Measurements from ENCODE around the gene FOXL3.
A peak's percentile ranks its signal among the peaks of the same experiment; 100 is the strongest.

Gene FOXL3

DNA sequence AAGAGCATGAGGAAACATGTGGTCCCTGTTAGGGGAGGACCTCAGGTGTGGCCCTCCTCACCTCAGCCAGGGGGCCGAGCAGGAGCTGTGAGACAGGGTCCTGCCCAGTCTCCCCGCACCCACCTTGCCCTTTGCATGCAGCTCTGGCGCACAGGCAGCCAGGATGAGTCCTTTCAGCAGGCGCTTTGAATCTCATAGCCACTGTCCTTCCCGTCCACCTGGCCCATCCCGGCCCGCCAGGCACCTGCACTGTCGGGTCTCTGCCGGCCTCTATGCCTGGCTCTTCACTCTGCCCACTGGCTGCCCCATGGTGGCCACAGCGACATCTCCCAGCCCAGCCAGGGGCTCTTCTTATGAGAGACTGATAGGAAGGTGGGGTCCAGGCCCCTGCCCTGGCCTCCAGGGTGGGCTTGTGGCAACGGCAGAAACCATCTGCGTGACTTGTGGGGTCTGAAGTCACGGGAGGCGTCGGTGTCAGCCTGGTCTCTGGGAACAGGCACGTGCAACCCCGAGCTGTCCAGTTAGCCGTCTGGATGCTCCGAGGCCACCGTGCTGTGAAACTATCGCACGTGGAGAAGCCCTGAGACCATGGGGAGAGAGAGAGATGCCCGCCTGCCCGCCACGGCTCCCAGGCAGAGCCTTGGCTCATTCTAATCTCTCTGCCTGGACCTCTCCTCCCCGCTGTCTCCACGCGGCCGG lies 37.4 kb downstream of the FOXL3 start:
- no peak for DNase-seq (ENCODE audit: low read depth in 2 of 2)
- H3K4me3 ChIP-seq (replicated peaks in 1 of 2; ENCODE audit: low read depth in 2 of 2, low read length in 2 of 2) = no peak overlapping the region
- TF ChIP-seq, protein P1, sequence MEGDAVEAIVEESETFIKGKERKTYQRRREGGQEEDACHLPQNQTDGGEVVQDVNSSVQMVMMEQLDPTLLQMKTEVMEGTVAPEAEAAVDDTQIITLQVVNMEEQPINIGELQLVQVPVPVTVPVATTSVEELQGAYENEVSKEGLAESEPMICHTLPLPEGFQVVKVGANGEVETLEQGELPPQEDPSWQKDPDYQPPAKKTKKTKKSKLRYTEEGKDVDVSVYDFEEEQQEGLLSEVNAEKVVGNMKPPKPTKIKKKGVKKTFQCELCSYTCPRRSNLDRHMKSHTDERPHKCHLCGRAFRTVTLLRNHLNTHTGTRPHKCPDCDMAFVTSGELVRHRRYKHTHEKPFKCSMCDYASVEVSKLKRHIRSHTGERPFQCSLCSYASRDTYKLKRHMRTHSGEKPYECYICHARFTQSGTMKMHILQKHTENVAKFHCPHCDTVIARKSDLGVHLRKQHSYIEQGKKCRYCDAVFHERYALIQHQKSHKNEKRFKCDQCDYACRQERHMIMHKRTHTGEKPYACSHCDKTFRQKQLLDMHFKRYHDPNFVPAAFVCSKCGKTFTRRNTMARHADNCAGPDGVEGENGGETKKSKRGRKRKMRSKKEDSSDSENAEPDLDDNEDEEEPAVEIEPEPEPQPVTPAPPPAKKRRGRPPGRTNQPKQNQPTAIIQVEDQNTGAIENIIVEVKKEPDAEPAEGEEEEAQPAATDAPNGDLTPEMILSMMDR (IDR thresholded peaks at IDR 0.05; ENCODE audit: low read depth, low read length) = no peak

DNA sequence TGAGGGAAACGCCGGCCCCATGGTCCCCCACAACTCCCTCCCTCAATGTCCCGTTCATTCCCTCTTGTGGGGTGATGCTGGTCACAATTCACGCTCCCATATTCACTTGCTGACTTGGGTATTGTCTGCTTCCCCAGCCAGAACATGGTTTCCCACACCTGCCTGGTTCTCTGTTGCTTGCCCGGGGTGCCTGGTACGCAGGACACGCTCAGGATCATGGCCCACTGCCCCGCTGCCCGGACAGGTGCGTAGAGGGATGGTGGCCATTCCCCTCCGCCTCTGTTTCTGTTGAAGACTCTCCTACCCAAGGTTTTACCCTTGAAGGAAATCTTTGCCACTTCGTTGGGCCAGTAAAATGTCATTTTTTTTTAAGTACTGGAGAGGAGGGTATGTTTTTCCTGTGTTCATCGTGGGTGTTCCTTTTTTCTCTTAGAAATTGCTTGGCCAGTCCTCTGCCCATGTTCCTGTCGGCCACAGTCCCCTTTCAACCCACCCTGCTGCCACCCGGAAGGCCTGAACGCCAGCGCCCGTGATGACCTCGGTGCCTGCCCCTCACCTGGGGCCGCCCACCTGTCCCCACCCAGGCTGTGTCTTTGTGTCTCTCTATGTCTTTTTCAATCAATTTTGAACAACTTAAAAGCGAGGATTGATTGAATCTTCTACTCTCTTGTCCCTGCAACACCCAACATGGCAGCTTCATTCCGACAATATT lies 38.2 kb downstream of the FOXL3 start:
- TF ChIP-seq, protein P1 (IDR thresholded peaks at IDR 0.05; ENCODE audit: low read depth, low read length) = no peak
- H3K4me3 ChIP-seq (replicated peaks in 1 of 2; ENCODE audit: low read depth in 2 of 2, low read length in 2 of 2) = no peak overlapping the region
- no peak for DNase-seq (ENCODE audit: low read depth in 2 of 2)

GRCh38 chr7:329691-330281 lies 39.8 kb downstream of the FOXL3 start:
- H3K4me3 ChIP-seq (replicated peaks in 1 of 2; ENCODE audit: low read depth in 2 of 2, low read length in 2 of 2) = no peak overlapping the region
- TF ChIP-seq, protein P1 (IDR thresholded peaks at IDR 0.05; ENCODE audit: low read depth, low read length) = no peak
- no peak for DNase-seq (ENCODE audit: low read depth in 2 of 2)

GRCh38 chr7:330511-331230 lies 40.7 kb downstream of the FOXL3 start:
- TF ChIP-seq, protein P1 (IDR thresholded peaks at IDR 0.05; ENCODE audit: low read depth, low read length) = no peak
- H3K4me3 ChIP-seq (replicated peaks in 1 of 2; ENCODE audit: low read depth in 2 of 2, low read length in 2 of 2) = no peak overlapping the region
- no peak for DNase-seq (ENCODE audit: low read depth in 2 of 2)

- no peak overlapping the region for H3K4me3 ChIP-seq (replicated peaks in 1 of 2; ENCODE audit: low read depth in 2 of 2, low read length in 2 of 2)
- no peak for DNase-seq (ENCODE audit: low read depth in 2 of 2)
- TF ChIP-seq, protein P1 (IDR thresholded peaks at IDR 0.05; ENCODE audit: low read depth, low read length) = no peak
These were observed 42.1 kb downstream of the FOXL3 start for GRCh38 chr7:332020-332517.

DNA sequence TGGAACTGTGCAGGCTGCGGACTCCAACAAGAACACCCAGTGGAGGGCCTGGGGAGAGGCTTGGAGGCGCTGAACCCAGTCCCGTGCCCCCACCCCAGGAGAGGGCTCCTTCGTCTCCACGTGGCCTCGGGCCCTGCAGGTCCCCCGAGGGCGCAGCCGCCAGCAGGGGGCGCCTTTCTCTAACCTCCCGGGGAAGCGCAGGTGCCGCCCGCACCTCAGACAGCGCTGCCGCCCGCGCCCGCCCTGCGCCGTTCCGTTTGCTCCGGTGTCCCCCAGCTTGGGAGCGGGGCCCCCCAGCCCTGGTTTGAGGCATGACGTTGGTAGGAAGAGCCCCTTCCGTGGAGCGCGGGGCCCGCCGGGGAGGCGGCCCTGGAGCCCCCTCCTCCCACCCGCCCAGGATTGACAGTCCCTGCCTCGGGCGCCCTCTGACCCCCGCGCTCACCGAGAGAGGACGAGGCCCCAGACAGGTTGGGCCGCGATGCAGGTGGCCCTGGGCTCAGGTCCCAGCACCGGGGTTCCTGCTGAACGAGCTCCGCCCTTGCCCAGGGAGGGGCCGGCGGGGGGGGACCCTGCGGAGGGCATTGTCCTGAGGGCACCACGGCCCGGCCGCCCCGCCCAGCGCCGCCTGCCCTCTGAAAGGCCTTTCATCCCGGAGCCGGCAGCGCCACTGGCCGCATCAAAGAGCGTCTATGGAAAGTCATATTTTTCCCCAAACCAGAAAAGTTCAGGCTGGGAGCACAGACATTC lies 42.8 kb downstream of the FOXL3 start:
- DNase-seq (ENCODE audit: low read depth in 2 of 2) = peak; percentile 63 to 71
- TF ChIP-seq, protein P1 (IDR thresholded peaks at IDR 0.05; ENCODE audit: low read depth, low read length) = peak; percentile 77
- H3K4me3 ChIP-seq (replicated peaks in 1 of 2; ENCODE audit: low read depth in 2 of 2, low read length in 2 of 2) = peak overlapping the region; percentile 19 to 28
